ENCODE results near the gene SAFB2. TPM values are rescaled to one million over a fixed set of nuclear protein-coding genes. Genes with fewer than 3 reads are reported as not detected.

Gene SAFB2
- total and polyA plus RNA-seq, 2 of the 13 experiments (the other 11 are each of a cell fraction or from before 2014, with no cell fraction given) = 11.2 to 31.5 TPM

GRCh38 chr19:5590151-5590864, 32.3 kb downstream of the SAFB2 start:
- intact Hi-C loops (cut with micrococcal nuclease; ENCODE audit: unreplicated experiment) = no loop called here
- Histone ChIP-seq H2AFZ (ENCODE audit: low read length) (no peak overlapping the region), H4K20me1 (ENCODE audit: insufficient read depth, low read length) (peaks cover 4% of the 10 kb centered on the region; the same call in 1 of the 2 replicates), H3K4me3 (replicated peaks in 1 of 3; ENCODE audit: insufficient read depth in 1 of 3, low read depth in 2 of 3, low read length in 3 of 3) (no peak overlapping the region), H3K4me2 (ENCODE audit: low read depth, low read length) (no peak overlapping the region), H3K27ac (ENCODE audit: extremely low read length, insufficient read depth, low read length) (no peak overlapping the region), H3K4me1 (ENCODE audit: insufficient read depth, low read length) (peaks cover 16% of the 10 kb centered on the region), H3K9me3 (ENCODE audit: low read length) (no peaks in the 10 kb centered on the region), H3K79me2 (ENCODE audit: insufficient read depth, low read length) (no peaks in the 10 kb centered on the region), H3K27me3 (ENCODE audit: control insufficient read depth in 1 of 2, insufficient read depth in 2 of 2, low read length in 2 of 2) (no peaks in the 10 kb centered on the region), H3K36me3 (replicated peaks in 1 of 2; ENCODE audit: control insufficient read depth in 1 of 2, insufficient read depth in 2 of 2, low read length in 2 of 2) (peaks cover 45 to 83% of the 10 kb centered on the region in 2 experiments), H3K9ac (ENCODE audit: insufficient read depth, low read depth, low read length) (no peak overlapping the region)
- CTCF ChIA-PET (ENCODE audit: low intra/inter-chr PET ratio, low total read pairs) = no interaction called here
- 100% methylated on average over 2 of the region's 22 CpGs for WGBS (ENCODE audit: low lambda C conversion rate)
- DNase-seq (ENCODE audit: low spot score) = no peak
- POLR2A ChIA-PET = no interaction called here
- no peak for ATAC-seq
- TF ChIP-seq RBFOX2 (IDR thresholded peaks at IDR 0.05; ENCODE audit: low read depth, low read length) = 0 out of 2 replicates have a peak, but pooled peaks have one; percentile 24
- no peak for TF ChIP-seq NFAT5 (CRISPR knock-in tag; IDR thresholded peaks at IDR 0.05)
- peak; percentile 66 for TF ChIP-seq AGO2 (optimal IDR thresholded peaks at IDR 0.05; ENCODE audit: low read depth, low read length)
- no TSS peak for BruUV-seq (replicated peaks)
- FAIRE-seq = no peak
- in situ Hi-C loops (cut with HindIII; ENCODE audit: extremely low pct_ligation_motif_present, low pct_unique_long_range_greater_than_20kb) = no loop called here
